A204.1 (cell line): Measurements from ENCODE around the gene POLRMT.
"Not testable (repeated sequence)": the region's sequence is repeated elsewhere in the genome, so short reads cannot be mapped to it uniquely, and the experiment has no call there.

ENCODE experiments used
- FAIRE-seq: peaks from 2 replicates; lab custom pipeline; 2012; peaks lifted over from hg19 to GRCh38; lab: Jason Lieb, UNC

POLRMT gene

GRCh38 chr19:592101-592500 is 41.2 kb downstream of the POLRMT start:
- FAIRE-seq, result no peak

- FAIRE-seq, result no peak
Measured at GRCh38 chr19:591099-591958, 42.0 kb downstream of the POLRMT start.

GRCh38 chr19:590750-591098 is 42.6 kb downstream of the POLRMT start:
- FAIRE-seq, result no peak

GRCh38 chr19:590396-590745 is 43.0 kb downstream of the POLRMT start:
- no peak for FAIRE-seq

- no peak for FAIRE-seq
Measured at GRCh38 chr19:589693-590395, 43.5 kb downstream of the POLRMT start, which contains the start of gene HCN2. Gene HCN2 (plus strand): TSS chr19:589881. CDS start chr19:589946, 65 bp downstream.

- FAIRE-seq, result no peak
Measured at GRCh38 chr19:588741-589692, 44.3 kb downstream of the POLRMT start.

GRCh38 chr19:588093-588740 is 45.1 kb downstream of the POLRMT start:
- no peak for FAIRE-seq

GRCh38 chr19:585551-586110 is 47.7 kb downstream of the POLRMT start:
- FAIRE-seq, result no peak

GRCh38 chr19:585146-585545 is 48.2 kb downstream of the POLRMT start:
- not testable (repeated sequence) for FAIRE-seq

GRCh38 chr19:584240-585001 is 48.9 kb downstream of the POLRMT start:
- FAIRE-seq, result no peak

GRCh38 chr19:583968-584239 is 49.4 kb downstream of the POLRMT start:
- FAIRE-seq, result no peak

- FAIRE-seq, result no peak
Measured at GRCh38 chr19:583198-583967, 50.0 kb downstream of the POLRMT start.

- FAIRE-seq, result no peak
Measured at GRCh38 chr19:582497-583197, 50.7 kb downstream of the POLRMT start.

GRCh38 chr19:581399-582111 is 51.8 kb downstream of the POLRMT start:
- no peak for FAIRE-seq

- no peak for FAIRE-seq
Measured at GRCh38 chr19:580274-580835, 53.0 kb downstream of the POLRMT start.

- FAIRE-seq, result no peak
Measured at GRCh38 chr19:579842-580155, 53.5 kb downstream of the POLRMT start.

- FAIRE-seq, result no peak
Measured at GRCh38 chr19:579111-579841, 54.1 kb downstream of the POLRMT start.
